HG02798 (cell line): ENCODE results near the gene AFAP1.
"Not testable (repeated sequence)": the region's sequence is repeated elsewhere in the genome, so short reads cannot be mapped to it uniquely, and the experiment has no call there.

Experiments
- ATAC-seq: cut with Tn5 transposase; IDR thresholded peaks from one replicate; pipeline ENCODE4 v1.9.1; 2021; ENCODE audit warnings: mild to moderate bottlenecking; ENCODE audit not compliant: unreplicated experiment, poor library complexity

The AFAP1 gene

DNA sequence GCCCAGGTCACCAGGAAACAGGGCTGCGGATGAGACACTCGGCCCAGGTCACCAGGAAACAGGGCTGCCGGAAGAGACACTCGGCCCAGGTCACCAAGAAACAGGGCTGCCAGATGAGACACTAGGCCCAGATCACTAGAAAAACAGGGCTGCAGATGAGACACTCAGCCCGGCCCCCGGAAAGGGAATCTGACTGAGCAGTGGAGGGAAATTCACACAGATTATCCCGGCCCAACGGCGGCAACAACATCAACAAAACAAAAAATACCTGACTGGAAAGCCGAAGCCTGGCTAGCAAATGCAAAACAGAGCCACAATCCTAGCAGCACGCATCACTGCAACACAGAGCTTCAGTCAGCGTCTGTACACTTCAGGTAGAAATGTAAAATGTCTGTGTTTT, 20.7 kb downstream of the AFAP1 start:
- no peak for ATAC-seq

DNA sequence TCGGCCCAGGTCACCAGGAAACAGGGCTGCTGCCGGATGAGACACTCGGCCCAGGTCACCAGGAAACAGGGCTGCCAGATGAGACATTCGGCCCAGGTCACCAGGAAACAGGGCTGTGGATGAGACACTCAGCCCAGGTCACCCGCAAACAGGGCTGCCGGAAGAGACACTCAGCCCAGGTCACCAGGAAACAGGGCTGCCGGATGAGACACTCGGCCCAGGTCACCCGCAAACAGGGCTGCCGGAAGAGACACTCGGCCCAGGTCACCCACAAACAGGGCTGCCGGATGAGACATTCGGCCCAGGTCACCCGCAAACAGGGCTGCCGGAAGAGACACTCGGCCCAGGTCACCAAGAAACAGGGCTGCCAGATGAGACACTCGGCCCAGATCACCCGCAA, 21.5 kb downstream of the AFAP1 start:
- not testable (repeated sequence) for ATAC-seq

DNA sequence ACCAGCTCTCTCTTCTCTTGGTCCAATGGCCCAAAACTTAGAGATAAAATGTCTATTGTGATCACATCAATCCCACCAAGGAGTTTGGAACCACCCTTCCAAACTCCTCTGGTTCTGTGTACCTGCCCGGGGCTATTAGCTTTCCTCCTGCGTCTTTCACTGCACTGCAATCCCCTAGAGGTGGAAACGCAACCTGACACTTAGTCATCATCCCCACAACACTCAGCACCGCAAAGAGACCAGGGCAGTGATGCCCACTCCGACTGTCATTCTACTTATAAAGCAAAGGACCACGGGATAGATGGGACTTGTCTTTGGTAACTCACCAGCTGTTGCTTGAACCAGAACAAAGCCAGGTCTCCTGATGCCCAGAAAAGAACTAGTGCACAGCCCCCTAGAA, 22.0 kb downstream of the AFAP1 start:
- no peak for ATAC-seq

DNA sequence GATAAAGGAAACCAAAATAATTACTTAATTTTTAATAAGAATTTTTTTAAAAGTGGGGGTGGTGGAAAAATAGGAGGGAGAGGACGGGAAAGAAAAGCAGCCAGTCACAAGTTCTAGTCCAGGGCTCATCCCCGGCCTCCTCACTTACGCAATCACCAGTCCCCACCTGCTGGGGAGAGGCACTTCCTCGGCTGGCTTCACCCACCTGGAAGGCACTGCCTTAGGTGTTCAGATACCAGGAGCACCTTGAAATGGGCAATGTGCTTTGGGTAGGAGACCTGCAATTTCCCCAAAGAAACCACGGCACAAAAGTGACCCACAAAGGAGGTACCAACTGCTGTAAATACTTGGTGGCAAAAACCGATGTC, 23.8 kb downstream of the AFAP1 start:
- ATAC-seq, result no peak

DNA sequence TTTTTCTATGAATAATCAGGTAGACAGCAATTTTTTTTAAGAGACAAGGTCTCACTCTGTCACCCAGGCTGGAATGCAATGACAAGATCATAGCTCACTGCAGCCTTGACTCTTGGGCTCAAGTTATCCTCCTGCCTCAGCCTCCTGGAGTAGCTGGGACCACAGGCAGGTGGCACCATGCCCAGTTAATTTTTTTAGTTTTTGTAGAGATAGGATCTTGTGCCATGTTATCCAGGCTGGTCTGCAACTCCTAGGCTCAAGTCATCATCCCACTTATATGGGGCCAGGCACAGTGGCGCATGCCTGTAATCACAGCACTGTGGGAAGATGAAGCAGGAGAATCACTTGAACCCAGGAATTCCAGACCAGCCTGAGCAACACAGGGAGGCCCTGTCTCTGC, 26.8 kb downstream of the AFAP1 start:
- ATAC-seq, result no peak

DNA sequence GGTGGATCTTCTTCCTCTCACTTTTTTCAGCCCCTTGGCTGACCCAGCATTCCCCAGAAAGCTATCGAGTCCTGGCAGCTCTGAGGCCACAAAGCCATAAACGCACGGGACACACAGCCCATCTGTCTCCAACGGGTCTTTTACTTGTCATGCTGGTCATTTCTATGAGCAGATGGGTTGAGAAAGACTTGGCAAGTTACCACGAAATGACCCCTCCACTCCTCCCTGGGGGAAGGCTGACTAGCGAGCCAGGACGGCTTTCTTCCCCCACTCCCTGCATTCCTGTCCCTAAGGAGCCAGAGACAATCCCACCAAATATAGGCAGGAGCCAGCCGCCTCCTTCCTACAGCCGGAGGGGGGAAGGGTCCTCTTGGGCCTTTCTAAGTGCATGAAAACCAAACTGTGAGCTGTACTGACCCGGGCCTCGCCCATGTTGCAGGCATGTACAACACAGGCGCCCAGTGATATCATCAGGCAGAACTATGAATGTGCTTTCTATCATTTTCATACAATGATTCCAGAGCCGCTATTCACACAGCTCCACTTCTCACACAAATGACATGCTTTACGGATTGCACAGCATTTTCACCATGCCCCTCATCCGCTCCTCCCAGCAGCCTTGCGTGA, 28.6 kb downstream of the AFAP1 start:
- no peak for ATAC-seq

DNA sequence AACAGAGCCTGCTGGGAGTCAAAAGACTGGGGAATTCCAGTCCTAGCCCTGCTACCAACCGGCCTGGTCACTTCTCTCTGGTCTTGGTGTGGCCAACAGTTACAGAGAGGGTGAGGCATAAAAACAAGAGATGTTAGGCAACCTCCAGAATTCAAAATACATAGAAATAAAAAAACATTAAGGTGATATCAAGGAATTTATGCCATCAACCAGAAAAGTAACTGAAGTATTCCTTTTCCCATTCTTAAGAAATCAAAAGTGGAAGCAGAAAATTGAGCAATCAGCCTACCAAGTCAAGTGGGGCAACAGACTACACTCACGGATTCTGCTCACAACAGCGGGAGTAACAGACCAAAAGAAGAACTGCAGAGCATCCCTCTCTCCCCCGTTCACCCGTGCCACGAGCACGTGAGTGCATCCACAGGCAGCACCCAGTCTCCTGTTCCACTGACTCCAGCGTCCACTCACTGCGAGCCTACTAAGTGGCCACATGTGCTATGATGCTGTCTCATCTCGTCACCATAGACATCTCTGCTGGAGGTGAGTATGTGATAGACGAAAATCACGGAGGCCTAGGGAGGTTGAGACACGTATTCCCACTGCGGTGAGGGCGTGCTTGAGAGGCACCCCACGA, 29.3 kb downstream of the AFAP1 start:
- ATAC-seq, result no peak

DNA sequence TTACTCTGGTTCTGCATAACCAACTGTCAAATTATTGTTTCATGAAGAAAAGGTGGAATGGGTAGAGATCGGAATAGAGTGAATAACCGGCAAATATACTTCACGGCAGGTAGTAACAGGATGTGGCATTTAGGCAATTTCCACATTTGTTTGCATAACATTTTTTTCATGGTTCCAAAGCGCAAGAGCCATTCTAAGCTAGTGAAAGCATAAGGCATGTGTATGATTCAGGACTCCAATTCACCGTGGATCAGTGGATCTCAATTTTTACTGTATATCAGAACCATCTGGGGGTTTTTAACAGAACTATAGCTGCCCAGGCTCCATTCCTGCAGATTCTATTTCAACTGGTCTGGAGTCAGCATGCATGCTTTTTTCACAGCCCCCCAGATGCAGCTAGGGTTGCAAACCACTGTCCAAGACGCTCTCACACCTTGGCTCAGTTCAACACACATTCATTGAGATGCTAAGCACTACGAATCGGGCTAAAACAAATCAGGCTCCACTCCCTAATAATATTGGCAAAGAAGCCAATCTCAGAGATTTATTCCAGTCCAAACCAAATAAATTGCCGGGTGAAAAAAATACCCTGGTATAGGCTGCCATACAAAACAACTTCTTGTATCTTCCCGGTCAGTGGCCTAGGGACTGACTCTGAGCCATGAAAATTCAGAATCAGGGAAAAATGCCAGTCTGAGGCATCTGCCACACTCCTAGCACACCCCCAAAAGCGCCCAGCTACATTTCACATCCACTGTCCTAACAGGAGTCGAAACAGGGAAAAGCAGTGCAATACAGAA, 30.0 kb downstream of the AFAP1 start:
- ATAC-seq, result no peak

DNA sequence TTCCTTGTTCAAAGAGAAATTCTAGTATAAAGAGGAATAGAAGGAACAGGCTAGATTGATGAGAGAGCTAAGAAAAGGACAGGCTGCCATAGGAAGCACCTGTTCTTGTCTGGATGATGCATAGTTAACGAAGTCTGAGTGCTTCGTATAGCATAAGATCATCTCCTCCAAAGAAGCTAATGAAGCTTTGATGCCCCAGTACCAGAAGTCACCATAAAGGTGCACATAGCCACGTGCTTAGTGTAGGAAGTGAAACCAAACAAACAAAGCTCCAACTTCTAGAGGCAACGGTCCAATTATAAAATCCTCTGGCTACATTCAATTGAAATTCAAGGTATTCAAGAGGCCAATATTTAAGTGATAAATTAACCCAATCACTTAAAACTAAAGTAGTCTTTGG, 31.0 kb downstream of the AFAP1 start:
- no peak for ATAC-seq

DNA sequence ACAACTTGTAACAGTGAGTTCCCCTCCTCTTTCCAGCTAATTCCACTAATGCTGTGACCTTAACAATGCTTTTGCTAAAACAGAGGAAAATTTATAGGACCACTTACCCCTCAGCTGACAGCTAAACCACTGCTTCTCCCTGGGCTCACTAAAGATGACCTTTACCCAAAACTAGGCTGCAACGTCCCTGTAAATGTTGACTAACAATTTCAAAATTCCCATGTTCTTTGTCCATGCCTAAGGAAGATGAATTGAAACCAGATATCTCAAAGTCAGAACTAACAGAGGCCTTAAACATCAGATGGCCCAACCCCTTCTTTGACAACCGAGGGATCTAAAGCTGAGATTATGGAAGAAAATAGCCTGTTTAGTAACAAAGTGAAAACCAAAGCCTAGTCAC, 32.5 kb downstream of the AFAP1 start:
- ATAC-seq, result no peak

DNA sequence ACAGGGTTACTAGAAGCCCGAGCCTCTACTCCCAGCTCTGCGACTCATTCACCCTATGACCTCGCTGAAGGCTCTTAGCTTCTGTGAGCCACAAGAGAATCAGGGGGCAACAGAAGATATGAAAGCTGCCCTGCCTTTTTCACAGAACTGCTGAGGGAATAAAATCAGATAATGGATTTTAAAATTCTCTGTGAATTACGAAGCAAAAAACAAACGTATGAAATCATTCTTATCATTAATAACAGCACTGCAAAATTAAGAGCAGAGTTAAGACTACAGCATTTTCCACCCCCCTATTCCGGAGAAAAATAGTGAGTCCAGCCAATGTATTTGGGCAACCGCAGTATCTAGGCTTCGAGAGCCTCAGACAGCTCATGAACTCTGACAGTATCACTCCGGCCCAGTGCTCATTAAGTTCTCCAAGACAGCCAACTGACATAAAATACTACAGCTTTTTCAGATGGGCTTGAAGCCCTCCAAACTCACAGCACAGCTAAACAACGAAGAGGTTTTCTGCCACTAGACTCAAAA, 33.4 kb downstream of the AFAP1 start:
- no peak for ATAC-seq

DNA sequence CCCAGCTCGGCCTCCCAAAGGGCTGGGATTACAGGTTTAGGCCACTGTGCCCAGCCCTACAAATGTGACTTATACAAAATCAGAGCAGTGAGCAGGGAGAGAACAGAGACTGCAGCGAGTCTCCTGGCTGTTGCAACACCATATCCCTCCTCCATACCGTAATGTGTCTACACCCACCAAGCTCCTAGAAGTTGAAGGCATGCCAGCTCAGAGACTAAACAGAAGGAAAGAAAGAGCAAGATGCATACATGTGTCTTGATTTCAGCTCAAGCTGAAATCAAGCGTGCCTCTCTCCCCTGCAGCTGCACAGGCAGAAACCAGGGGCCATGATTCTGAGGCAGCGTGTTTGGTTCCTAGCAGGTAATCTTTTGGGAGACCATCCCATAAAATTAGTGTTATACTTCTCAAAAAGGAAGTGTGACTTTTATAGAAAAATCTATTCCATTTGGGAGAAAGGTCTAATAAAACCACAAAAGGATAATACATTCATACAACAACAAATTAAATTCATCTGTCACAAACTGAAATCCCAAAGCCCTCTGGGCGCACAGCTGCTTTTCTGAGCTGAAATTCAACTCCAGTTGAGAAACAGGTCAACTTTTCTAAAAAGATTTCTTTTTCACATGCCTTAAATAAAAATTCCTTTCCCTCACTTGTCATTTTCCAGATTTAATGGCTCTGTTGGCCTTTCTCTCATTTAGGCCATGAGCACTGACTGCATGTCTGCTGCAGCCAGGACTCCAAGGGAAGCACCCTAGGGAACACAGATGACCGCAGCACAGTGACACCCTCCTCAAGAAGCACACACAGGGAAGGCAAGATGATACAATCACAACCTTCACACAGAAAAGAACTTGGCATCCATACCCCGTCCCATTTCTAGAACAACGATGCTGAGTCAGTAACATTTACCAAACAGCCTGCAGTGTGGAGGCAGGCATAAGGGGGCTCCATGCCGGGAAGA, 34.4 kb downstream of the AFAP1 start:
- no peak for ATAC-seq

DNA sequence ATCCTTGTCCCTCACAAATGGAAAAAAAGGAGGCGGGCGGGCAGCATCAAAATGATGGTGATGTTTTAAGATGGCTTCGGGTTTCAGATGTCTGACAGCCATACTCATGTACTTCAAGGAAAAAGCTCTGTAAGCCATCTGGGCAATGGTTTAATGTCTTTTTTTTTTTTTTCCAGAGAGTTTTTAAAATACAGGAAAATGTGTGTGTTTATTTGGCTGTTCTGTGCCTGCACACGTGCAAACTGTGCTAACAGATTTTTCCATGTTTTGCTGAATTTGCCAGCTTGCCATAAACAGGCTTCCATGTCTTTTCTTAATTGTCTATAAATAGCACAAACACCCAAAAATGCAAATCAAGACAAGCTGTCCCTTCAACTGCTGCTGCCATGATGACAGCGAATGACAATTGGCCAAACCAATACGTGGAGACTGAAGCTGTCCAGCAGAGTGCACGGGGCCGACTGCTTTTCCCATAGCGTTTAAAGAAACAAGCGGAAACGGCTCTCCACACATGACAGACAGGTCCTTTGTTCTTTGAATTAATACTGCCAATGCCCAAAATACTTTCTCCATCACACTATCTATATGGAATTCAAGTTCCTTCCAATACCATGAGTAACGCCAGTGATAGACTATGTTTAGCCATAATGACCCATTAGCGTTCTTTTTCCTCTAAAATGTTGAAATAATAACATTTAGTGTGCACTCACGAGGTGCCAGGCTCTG, 35.7 kb downstream of the AFAP1 start:
- ATAC-seq, result no peak

DNA sequence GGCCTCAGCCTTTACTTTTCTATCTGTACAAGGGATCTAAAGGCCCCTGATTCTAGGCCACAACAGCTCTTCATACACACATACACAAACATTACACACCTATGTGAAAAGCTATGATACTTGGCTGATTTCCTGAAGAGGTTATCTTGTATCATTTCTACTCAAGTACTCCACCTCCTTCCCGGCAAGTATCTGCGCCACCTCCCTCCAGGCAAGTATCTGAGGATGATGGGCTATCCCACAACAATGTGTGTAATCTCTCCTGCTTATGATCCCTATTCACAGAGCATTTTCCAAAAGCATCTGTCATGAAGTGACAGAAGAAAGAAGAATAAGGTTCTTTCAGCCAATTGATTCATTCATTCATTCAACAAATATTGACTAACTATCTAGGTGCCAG, 36.8 kb downstream of the AFAP1 start:
- ATAC-seq, result no peak

DNA sequence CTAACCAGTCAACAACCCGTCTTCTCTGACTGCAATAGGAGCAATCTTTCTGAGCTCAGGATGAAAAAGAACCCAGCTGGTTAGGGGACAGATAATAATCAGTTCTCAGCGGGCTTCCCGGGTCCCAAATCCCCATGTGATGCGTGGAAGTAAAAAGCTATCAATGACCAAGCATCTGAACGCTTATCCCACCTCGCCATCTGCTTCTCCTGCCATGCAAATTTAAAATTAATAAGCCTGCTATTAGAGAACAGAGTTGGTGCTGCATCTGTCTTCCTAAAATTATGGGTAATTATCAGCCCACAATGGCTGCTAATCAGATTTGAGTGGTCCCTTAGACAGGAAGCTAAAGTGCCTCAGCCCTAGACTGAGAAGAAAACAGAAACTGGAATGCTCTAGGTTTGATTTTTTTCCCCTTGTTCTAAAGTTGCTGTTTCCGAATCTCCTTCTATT, 37.5 kb downstream of the AFAP1 start:
- ATAC-seq, result no peak

DNA sequence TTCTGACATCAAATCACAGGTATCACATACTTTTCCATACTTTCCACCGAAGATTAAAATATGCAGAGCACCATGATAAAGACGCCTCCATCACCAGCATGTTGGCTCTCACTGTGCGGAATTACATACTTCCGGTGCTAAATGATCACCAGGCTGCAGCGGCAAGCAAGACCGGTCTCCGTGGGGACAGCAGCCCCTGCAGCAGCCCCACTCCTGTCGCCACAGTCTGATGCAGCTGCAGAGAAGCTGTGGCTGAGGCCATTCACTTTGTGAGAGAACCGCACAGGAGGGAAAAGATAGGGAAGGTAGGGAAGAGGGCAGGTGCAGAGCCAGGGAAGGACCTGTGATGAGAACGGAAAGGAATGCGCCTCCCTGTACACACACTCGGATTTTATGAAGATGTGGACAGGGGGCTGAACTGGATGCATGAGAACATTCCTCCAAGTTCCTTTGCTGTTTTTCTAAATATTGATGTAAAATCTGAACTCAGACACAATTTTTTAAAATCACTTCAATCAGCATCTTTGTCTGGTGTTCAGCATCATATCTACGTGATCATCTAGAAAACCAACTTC, 38.3 kb downstream of the AFAP1 start:
- ATAC-seq, result no peak

DNA sequence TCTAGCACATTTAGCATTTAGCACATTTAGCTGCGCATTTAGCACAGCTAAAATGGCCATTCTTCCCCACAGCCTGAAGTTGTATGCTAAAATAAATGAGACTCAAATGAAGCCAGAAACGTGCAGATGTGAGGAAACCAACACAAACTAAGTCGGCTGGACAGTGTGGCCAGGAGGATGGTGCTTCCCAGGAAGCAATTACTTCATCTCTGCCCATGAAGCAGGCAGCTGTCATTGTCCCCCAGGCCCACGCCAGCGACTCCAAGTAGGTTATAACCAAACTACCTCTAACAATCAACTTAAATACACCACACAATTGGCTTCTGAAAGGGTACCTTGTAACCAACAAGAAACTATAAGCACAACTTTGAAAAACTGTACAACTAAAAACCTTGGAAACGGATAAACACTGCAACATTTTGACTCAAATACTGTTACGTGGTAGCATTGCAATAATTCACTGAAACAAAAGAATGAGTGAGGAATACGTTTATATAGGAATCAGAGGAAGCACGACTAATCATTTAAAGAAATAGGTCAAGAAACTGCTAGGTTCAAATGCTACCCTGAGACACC, 39.2 kb downstream of the AFAP1 start:
- no peak for ATAC-seq

DNA sequence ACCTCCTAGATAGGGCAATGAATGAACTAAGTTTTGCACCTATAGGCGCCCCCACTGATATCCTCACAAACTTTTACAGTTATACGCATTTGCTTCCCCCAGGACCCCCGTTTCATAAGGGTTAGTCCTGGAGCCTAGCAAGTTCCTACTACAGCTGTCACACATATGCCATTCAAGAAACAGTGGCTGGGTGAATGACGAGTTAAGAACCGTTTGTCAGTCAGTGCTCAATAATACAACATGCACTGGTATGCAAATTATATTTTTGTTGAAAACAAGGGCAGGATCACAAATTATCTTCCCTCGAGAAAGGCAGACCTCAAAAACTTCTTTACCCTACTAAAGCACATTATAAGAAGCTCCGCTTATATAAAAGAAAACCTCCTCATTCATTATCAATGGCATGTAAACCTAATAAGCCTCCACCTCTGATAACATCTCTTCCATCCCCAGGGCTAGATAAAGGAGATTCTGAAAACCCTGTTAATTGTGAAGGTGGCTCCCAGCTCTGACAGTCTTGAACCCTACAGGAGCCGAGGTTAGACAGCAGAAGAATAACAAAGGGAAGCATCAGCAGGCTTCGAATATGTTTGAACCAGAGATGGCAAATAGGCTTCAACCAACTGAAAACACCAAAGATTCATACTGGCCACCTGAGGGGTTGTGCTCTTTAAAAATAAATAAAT, 40.3 kb downstream of the AFAP1 start:
- ATAC-seq, result no peak
